Measurements from ENCODE around the gene THBS3. TPM values are rescaled to one million over a fixed set of nuclear protein-coding genes. Genes with fewer than 3 reads are reported as not detected.
"Not testable (repeated sequence)": the region's sequence is repeated elsewhere in the genome, so short reads cannot be mapped to it uniquely, and the experiment has no call there.

The THBS3 gene
- total and polyA plus RNA-seq, 11 donors = 2.7 to 22.2 (median 5.5) TPM

DNA sequence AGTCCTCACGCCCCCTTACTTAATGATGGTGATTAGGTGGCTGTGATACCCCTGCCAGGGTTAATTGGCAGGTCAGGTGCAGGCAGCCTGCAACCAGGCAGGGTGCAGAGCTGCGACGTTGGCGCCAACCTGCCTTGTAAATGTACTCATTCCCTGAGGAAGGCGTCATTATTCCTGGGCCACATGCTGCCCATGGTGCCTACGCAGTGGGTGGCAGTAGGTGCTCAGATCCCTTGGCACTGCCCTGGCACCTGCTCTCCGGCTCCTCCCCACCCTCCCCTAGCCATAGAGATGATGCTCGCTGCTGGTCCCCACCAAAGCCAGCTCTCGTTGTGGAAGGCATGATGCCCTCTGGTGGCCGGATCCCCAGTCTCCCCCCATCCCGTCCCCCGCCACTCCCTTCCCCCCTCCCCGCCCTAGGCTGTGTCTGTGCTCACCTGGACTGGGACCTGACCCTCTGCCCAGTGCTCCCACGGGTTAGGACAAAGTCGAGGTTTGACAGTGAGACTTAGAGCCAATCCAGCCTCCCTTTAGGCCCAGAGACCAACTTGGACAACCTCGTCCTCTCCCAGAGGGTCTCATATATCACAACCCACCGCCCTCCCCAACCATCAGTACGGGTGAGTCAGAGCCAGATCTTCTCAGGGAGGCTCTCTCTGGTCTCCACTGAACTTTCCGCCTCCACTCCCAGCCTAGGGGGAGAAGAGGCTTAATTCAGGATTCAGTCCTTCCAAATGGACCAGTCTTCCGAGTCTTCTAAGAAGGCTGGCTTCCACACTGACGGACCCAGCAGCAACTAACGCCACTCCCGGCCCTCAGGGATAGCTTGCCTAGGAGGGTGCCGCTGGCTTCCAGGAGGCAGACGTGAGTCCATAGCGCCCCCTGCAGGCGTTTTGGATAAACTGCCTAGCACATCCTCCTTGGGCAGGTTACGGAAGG lies 40.3 kb downstream of the THBS3 start:
- peaks cover 0 to 31% (median 24%) of the 10 kb centered on the region in 9 donors for H3K36me3 ChIP-seq
- 3 to 9% (median 4%) methylated on average over 21 to 28 of the region's 28 CpGs for WGBS, 4 donors
- ATAC-seq (peak; percentile 77 to 83 (median 80)), DNase-seq (peak; percentile 90 to 94 (median 92))
- H3K9me3 ChIP-seq = peaks cover 0 to 9% (median 0%) of the 10 kb centered on the region in 12 donors
- H3K4me3 ChIP-seq = peak overlapping the region in 8 of 12 donors; percentile 1 to 36 (median 26)
- TF ChIP-seq POLR2A (IDR thresholded peaks at IDR 0.05) = no peak
- TF ChIP-seq, protein P1, sequence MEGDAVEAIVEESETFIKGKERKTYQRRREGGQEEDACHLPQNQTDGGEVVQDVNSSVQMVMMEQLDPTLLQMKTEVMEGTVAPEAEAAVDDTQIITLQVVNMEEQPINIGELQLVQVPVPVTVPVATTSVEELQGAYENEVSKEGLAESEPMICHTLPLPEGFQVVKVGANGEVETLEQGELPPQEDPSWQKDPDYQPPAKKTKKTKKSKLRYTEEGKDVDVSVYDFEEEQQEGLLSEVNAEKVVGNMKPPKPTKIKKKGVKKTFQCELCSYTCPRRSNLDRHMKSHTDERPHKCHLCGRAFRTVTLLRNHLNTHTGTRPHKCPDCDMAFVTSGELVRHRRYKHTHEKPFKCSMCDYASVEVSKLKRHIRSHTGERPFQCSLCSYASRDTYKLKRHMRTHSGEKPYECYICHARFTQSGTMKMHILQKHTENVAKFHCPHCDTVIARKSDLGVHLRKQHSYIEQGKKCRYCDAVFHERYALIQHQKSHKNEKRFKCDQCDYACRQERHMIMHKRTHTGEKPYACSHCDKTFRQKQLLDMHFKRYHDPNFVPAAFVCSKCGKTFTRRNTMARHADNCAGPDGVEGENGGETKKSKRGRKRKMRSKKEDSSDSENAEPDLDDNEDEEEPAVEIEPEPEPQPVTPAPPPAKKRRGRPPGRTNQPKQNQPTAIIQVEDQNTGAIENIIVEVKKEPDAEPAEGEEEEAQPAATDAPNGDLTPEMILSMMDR (IDR thresholded peaks at IDR 0.05) = peak; percentile 81 to 93 (median 90)
- intact Hi-C loops (cut with DNase I) = loop anchor here (1.0 to 5.0 kb wide), 9 partner anchors 39 to 76 kb away; partner anchors contain the start of gene EFNA1 (in 4 of the 10)
- peaks cover 0 to 8% (median 0%) of the 10 kb centered on the region in 9 donors for H3K27me3 ChIP-seq
- H3K27ac ChIP-seq = peak overlapping the region in 11 of 12 donors; percentile 67 to 88 (median 76)
- peaks cover 0 to 38% (median 32%) of the 10 kb centered on the region in 12 donors for H3K4me1 ChIP-seq

DNA sequence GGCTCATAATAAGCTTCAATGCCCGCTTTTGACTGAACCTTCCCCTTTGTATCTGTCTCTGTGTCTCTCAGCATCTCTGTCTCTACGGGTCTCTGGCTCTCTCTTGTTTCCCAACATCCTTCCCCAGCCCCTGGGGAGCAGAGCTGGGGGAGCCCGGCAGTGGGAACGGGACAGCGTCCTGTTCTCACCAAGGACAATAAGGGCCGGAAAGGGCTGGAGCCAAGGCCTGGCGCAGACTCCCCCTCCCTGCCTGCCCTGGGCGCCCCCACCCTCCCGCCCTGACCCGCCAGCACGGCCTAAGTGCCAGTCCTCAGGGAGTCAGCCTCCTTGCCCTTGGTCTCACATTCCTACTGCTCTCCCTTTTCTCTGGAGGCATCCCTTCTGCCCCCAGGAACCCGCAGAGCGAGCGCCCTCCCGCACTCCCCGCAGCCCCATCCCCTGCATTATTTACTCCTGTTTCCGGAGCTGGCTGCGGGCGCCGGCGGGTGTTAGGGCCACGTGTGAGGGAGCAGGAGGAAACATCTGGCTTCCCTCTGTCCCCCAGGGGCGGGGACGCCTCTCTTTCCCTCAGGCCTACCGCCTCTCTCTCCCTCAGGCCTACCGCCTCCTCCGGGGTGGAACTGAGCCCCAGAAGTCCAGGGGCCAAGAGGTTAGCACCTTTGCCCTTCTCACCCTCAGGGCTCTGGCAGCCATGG lies 41.1 kb downstream of the THBS3 start:
- intact Hi-C loops (cut with DNase I) = loop anchor here (1.0 to 5.0 kb wide), 8 partner anchors 38 to 75 kb away; partner anchors contain the start of gene EFNA1 (in 4 of the 10)
- Histone ChIP-seq H3K9me3 (peaks cover 0 to 9% (median 0%) of the 10 kb centered on the region in 12 donors), H3K27ac (peak overlapping the region; percentile 67 to 88 (median 76)), H3K4me1 (peaks cover 0 to 31% (median 26%) of the 10 kb centered on the region in 12 donors), H3K27me3 (peaks cover 0 to 8% (median 0%) of the 10 kb centered on the region in 9 donors), H3K36me3 (peaks cover 0 to 29% (median 24%) of the 10 kb centered on the region in 9 donors), H3K4me3 (peak overlapping the region in 8 of 12 donors; percentile 1 to 36 (median 26))
- peak; percentile 85 to 90 (median 87) for DNase-seq
- no peak for TF ChIP-seq POLR2A (IDR thresholded peaks at IDR 0.05)
- TF ChIP-seq, protein P1 (IDR thresholded peaks at IDR 0.05) = no peak
- 16 to 34% (median 29%) methylated on average over 22 to 27 of the region's 27 CpGs for WGBS, 4 donors
- peak; percentile 57 to 84 (median 74) for ATAC-seq

DNA sequence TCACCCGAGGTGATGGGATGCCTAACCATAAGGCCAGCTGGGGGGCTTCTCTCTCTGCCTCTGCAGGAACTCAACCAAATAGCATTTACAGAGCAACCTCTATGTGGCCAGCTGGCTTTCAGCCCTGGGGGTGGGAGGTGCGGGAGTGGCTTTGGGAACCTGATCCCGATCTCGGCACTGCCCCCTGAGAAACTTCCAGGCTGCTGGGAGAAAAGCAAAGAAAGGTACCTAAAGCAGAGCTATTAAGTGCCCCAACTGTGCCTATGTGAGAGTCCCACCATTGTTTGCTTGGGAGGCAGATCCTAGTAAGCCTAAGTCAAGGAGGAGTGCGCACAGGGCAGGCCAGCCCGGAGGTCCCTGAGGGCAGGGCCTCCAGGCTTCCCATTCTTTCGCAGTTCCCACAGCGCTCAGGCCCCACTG lies 41.6 kb downstream of the THBS3 start:
- H3K36me3 ChIP-seq = peaks cover 0 to 25% (median 22%) of the 10 kb centered on the region in 9 donors
- WGBS, 4 donors = 18 to 41% (median 32%) methylated on average over 7 to 8 of the region's 8 CpGs
- H3K4me3 ChIP-seq = peak overlapping the region in 8 of 12 donors; percentile 1 to 36 (median 18)
- DNase-seq = peak in 2 of 5 donors; percentile 19 to 40
- intact Hi-C loops (cut with DNase I) = loop anchor here in 9 of 10 donors (2.0 to 5.0 kb wide), 4 partner anchors 37 to 73 kb away; partner anchors contain the start of gene EFNA1 (in 4 of the 9)
- H3K9me3 ChIP-seq = peaks cover 0 to 9% (median 0%) of the 10 kb centered on the region in 12 donors
- H3K27me3 ChIP-seq = peaks cover 0 to 8% (median 0%) of the 10 kb centered on the region in 9 donors
- H3K4me1 ChIP-seq = peaks cover 0 to 31% (median 25%) of the 10 kb centered on the region in 12 donors
- no peak for ATAC-seq
- TF ChIP-seq POLR2A (IDR thresholded peaks at IDR 0.05) = no peak
- TF ChIP-seq, protein P1 (IDR thresholded peaks at IDR 0.05) = no peak
- peak overlapping the region; percentile 67 to 88 (median 76) for H3K27ac ChIP-seq

DNA sequence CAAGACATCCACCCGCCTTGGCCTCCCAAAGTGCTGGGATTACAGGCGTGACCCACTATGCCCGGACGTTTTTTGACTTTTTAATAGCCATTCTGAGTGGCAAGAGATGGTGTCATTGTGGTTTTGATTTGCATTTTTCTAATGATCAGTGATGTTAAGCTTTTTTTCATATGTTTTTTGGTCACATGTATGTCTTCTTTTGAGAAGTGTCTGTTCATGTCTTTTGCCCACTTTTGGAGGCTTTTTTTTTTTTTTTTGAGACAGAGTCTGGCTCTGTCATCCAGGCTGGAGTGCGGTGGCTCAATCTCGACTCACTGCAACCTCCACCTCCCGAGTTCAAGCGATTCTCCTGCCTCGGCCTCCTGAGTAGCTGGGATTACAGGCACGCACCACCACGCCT lies 43.1 kb downstream of the THBS3 start:
- H3K9me3 ChIP-seq, DNase-seq, H3K27ac ChIP-seq, H3K4me3 ChIP-seq, H3K27me3 ChIP-seq, ATAC-seq: not testable (repeated sequence)
- Histone ChIP-seq H3K4me1 (peaks cover 0 to 31% (median 25%) of the 10 kb centered on the region in 12 donors), H3K36me3 (peaks cover 0 to 13% (median 10%) of the 10 kb centered on the region in 9 donors)
- WGBS, 4 donors = 93 to 98% (median 96%) methylated on average over 11 of the region's 11 CpGs
- intact Hi-C loops (cut with DNase I) = loop anchor here in 3 of 10 donors (5.0 kb wide), 1 partner anchor 37 kb away; the partner anchor contains the start of gene EFNA1 (in 3 of the 3)

DNA sequence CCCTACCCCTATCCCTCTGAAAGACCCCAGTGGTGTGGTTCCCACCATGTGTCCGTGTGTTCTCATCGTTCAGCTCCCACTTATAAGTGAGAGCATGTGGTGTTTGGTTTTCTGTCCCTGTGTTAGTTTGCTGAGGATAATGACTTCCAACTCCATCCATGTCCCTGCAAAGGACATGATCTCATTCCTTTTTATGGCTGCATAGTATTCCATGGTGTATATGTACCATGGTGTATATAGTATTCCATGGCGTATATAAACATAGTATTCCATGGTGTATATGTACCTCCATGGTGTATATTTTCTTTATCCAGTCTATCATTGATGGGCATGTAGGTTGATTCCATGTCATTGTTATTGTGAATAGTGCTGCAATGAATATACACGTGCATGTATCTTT lies 43.9 kb downstream of the THBS3 start:
- H3K27me3 ChIP-seq; DNase-seq; H3K9me3 ChIP-seq; intact Hi-C loops (cut with DNase I); ATAC-seq; H3K4me3 ChIP-seq; H3K27ac ChIP-seq; H3K36me3 ChIP-seq: not testable (repeated sequence)
- peaks cover 0 to 31% (median 25%) of the 10 kb centered on the region in 12 donors for H3K4me1 ChIP-seq
- 96 to 99% (median 98%) methylated on average over 4 of the region's 4 CpGs for WGBS, 4 donors

DNA sequence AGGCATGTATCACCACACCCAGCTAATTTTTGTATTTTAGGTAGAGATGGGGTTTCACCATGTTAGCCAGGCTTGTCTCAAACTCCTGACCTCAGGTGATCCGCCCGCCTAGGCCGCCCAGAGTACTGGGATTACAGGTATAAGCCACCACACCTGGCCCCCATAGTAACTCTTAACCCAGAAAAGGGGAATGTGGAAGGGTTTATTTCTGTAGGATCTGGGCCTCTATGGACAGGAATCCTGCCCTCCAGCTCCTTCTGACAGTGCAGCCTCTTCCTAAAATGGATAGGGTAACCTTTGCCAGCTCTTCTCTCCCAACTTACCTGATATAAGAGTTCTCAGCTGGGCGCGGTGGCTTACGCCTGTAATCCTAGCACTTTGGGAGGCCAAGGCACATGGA lies 45.1 kb downstream of the THBS3 start:
- peaks cover 0 to 26% (median 21%) of the 10 kb centered on the region in 12 donors for H3K4me1 ChIP-seq
- H3K27me3 ChIP-seq; intact Hi-C loops (cut with DNase I); DNase-seq; H3K27ac ChIP-seq; ATAC-seq; H3K36me3 ChIP-seq; H3K9me3 ChIP-seq; H3K4me3 ChIP-seq: not testable (repeated sequence)
- 98 to 100% (median 99%) methylated on average over 6 of the region's 6 CpGs for WGBS, 4 donors
